ENCODE data around the gene ARIH1.

ARIH1 gene

DNA sequence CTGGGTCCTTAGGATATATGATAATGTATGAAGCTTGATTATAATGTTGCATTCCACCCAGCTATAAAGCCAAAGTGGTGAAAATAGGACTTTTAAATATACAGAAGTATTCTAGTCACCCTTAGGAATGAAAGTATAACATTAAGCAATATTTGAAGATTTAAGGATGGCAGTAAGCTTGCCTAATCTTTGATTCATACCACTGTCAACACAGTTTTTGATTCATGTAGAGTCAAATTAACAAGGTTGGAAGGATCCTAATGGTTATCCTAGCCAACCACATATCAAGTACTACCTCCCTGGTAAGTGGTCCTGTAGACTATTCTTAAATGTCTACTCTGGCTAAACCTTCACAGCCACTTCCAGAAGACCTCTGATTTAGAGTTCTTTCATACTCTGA, 18.6 kb downstream of the ARIH1 start:
- H3K4me3 ChIP-seq (ENCODE audit: severe bottlenecking): no peak overlapping the region
- no peak overlapping the region for H3K27ac ChIP-seq (ENCODE audit: poor library complexity, severe bottlenecking)
- ATAC-seq (ENCODE audit: low read depth) (peak; percentile 62), DNase-seq (ENCODE audit: low spot score) (no peak)
- peaks cover 31% of the 10 kb centered on the region for H3K4me1 ChIP-seq (ENCODE audit: insufficient read depth, poor library complexity, severe bottlenecking)
- no peaks in the 10 kb centered on the region for H3K27me3 ChIP-seq (ENCODE audit: insufficient read depth, poor library complexity, severe bottlenecking)
- peaks cover 36% of the 10 kb centered on the region for H3K36me3 ChIP-seq (ENCODE audit: low read depth)
- no peaks in the 10 kb centered on the region for H3K9me3 ChIP-seq (ENCODE audit: severe bottlenecking)
- TF ChIP-seq, protein P1, sequence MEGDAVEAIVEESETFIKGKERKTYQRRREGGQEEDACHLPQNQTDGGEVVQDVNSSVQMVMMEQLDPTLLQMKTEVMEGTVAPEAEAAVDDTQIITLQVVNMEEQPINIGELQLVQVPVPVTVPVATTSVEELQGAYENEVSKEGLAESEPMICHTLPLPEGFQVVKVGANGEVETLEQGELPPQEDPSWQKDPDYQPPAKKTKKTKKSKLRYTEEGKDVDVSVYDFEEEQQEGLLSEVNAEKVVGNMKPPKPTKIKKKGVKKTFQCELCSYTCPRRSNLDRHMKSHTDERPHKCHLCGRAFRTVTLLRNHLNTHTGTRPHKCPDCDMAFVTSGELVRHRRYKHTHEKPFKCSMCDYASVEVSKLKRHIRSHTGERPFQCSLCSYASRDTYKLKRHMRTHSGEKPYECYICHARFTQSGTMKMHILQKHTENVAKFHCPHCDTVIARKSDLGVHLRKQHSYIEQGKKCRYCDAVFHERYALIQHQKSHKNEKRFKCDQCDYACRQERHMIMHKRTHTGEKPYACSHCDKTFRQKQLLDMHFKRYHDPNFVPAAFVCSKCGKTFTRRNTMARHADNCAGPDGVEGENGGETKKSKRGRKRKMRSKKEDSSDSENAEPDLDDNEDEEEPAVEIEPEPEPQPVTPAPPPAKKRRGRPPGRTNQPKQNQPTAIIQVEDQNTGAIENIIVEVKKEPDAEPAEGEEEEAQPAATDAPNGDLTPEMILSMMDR (IDR thresholded peaks at IDR 0.05; ENCODE audit: poor library complexity, severe bottlenecking): no peak

- ATAC-seq (ENCODE audit: low read depth) (no peak), DNase-seq (ENCODE audit: low spot score) (no peak)
- Histone ChIP-seq H3K9me3 (ENCODE audit: severe bottlenecking) (no peaks in the 10 kb centered on the region), H3K36me3 (ENCODE audit: low read depth) (peaks cover 39% of the 10 kb centered on the region), H3K4me3 (ENCODE audit: severe bottlenecking) (no peak overlapping the region), H3K4me1 (ENCODE audit: insufficient read depth, poor library complexity, severe bottlenecking) (peaks cover 31% of the 10 kb centered on the region), H3K27ac (ENCODE audit: poor library complexity, severe bottlenecking) (no peak overlapping the region), H3K27me3 (ENCODE audit: insufficient read depth, poor library complexity, severe bottlenecking) (no peaks in the 10 kb centered on the region)
- TF ChIP-seq, protein P1 (IDR thresholded peaks at IDR 0.05; ENCODE audit: poor library complexity, severe bottlenecking): no peak
Measured at GRCh38 chr15:72493220-72493619, 19.1 kb downstream of the ARIH1 start.

DNA sequence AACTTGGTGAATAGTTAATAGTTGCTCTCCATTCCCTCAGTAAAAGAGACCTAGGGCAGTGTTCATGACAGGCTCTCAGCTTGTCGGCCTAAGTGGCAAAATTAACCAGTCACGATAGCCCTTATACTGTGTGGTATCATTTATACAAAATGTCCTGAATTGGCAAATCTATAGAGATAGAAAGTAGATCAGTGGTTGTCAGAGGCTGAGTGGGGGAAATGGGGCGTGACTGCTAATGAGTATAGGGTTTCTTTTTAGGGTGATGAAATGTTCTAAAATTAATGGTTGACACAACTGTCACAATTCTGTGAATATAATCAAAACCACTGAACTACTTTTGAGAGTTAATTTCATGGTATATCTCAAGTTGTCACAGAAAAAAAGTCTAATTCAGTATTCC, 20.9 kb downstream of the ARIH1 start:
- peaks cover 45% of the 10 kb centered on the region for H3K36me3 ChIP-seq (ENCODE audit: low read depth)
- H3K27me3 ChIP-seq (ENCODE audit: insufficient read depth, poor library complexity, severe bottlenecking): no peaks in the 10 kb centered on the region
- peaks cover 31% of the 10 kb centered on the region for H3K4me1 ChIP-seq (ENCODE audit: insufficient read depth, poor library complexity, severe bottlenecking)
- no peak overlapping the region for H3K27ac ChIP-seq (ENCODE audit: poor library complexity, severe bottlenecking)
- no peaks in the 10 kb centered on the region for H3K9me3 ChIP-seq (ENCODE audit: severe bottlenecking)
- H3K4me3 ChIP-seq (ENCODE audit: severe bottlenecking): no peak overlapping the region
- TF ChIP-seq, protein P1 (IDR thresholded peaks at IDR 0.05; ENCODE audit: poor library complexity, severe bottlenecking): no peak
- DNase-seq (ENCODE audit: low spot score) (no peak), ATAC-seq (ENCODE audit: low read depth) (no peak)

GRCh38 chr15:72496783-72497182, 22.7 kb downstream of the ARIH1 start:
- Histone ChIP-seq H3K27me3 (ENCODE audit: insufficient read depth, poor library complexity, severe bottlenecking) (no peaks in the 10 kb centered on the region), H3K4me3 (ENCODE audit: severe bottlenecking) (no peak overlapping the region), H3K4me1 (ENCODE audit: insufficient read depth, poor library complexity, severe bottlenecking) (peaks cover 21% of the 10 kb centered on the region), H3K9me3 (ENCODE audit: severe bottlenecking) (no peaks in the 10 kb centered on the region), H3K27ac (ENCODE audit: poor library complexity, severe bottlenecking) (no peak overlapping the region), H3K36me3 (ENCODE audit: low read depth) (peaks cover 60% of the 10 kb centered on the region)
- TF ChIP-seq, protein P1 (IDR thresholded peaks at IDR 0.05; ENCODE audit: poor library complexity, severe bottlenecking): no peak
- DNase-seq (ENCODE audit: low spot score) (no peak), ATAC-seq (ENCODE audit: low read depth) (no peak)

DNA sequence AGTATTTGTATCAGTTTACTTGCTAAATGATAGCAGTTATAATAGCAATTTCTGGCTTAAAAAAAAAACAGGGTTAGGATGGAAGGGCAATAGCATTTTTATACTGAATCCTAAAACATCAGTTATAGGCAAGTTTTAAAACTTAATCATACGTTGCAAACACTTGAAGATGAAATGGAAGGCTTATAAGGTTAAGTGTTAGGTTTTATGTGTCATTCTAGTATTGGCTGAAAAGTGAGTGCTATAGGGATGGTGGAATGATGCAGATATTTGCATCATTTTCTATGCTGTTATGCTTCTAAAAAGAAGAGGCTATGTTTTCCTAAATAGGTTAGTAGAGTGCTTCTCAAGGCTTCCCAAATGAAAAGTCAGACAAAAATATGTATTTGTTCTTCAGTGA, 23.3 kb downstream of the ARIH1 start:
- no peak for DNase-seq (ENCODE audit: low spot score)
- H3K36me3 ChIP-seq (ENCODE audit: low read depth): peaks cover 54% of the 10 kb centered on the region
- no peak for ATAC-seq (ENCODE audit: low read depth)
- H3K4me1 ChIP-seq (ENCODE audit: insufficient read depth, poor library complexity, severe bottlenecking): peaks cover 17% of the 10 kb centered on the region
- TF ChIP-seq, protein P1 (IDR thresholded peaks at IDR 0.05; ENCODE audit: poor library complexity, severe bottlenecking): no peak
- no peaks in the 10 kb centered on the region for H3K27me3 ChIP-seq (ENCODE audit: insufficient read depth, poor library complexity, severe bottlenecking)
- H3K27ac ChIP-seq (ENCODE audit: poor library complexity, severe bottlenecking): no peak overlapping the region
- H3K4me3 ChIP-seq (ENCODE audit: severe bottlenecking): no peak overlapping the region
- H3K9me3 ChIP-seq (ENCODE audit: severe bottlenecking): no peaks in the 10 kb centered on the region

Measured in RWPE2 (cell line).